Mammary epithelial cell (primary cell): Measurements from ENCODE around the gene RAB2B.

Experiments used
- EZH2 ChIP-seq: IDR thresholded peaks from 2 replicates; pipeline ENCODE4 v1.6.1; 2012; ENCODE audit warnings: low read length, inconsistent platforms, borderline replicate concordance
- TF ChIP-seq, protein P1 (sequence below), 2 donors: IDR thresholded peaks in 1 of 2; conservative IDR thresholded peaks in 1 of 2; 2 replicates each; pipeline ENCODE4 v1.5.1; 2011 to 2012; ENCODE audit warnings: inconsistent platforms in 2 of 2, low read length in 2 of 2, mild to moderate bottlenecking in 2 of 2, control low read depth in 1 of 2, low read depth in 1 of 2; ENCODE audit not compliant: insufficient read depth in 1 of 2; ENCODE audit errors: extremely low read depth in 1 of 2

- TF ChIP-seq, protein P1, sequence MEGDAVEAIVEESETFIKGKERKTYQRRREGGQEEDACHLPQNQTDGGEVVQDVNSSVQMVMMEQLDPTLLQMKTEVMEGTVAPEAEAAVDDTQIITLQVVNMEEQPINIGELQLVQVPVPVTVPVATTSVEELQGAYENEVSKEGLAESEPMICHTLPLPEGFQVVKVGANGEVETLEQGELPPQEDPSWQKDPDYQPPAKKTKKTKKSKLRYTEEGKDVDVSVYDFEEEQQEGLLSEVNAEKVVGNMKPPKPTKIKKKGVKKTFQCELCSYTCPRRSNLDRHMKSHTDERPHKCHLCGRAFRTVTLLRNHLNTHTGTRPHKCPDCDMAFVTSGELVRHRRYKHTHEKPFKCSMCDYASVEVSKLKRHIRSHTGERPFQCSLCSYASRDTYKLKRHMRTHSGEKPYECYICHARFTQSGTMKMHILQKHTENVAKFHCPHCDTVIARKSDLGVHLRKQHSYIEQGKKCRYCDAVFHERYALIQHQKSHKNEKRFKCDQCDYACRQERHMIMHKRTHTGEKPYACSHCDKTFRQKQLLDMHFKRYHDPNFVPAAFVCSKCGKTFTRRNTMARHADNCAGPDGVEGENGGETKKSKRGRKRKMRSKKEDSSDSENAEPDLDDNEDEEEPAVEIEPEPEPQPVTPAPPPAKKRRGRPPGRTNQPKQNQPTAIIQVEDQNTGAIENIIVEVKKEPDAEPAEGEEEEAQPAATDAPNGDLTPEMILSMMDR (conservative IDR thresholded peaks at IDR 0.05 in 1 of 2, IDR thresholded peaks at IDR 0.05 in 1 of 2; ENCODE audit: extremely low read depth in 1 of 2, insufficient read depth in 1 of 2, low read depth in 1 of 2, low read length in 2 of 2), result peak; percentile 45 to 69
- TF ChIP-seq EZH2, result no peak
Measured at GRCh38 chr14:21455912-21456667, 20.7 kb downstream of the RAB2B start, which contains the start of gene CHD8.
